ENCODE data around the gene EPHA10.
"Not testable (repeated sequence)": the region's sequence is repeated elsewhere in the genome, so short reads cannot be mapped to it uniquely, and the experiment has no call there.

EPHA10 gene

GRCh38 chr1:37685722-37686121, 79.2 kb downstream of the EPHA10 start:
- H3K79me2 ChIP-seq: no peaks in the 10 kb centered on the region
- no peaks in the 10 kb centered on the region for H3K36me3 ChIP-seq (ENCODE audit: control insufficient read depth, insufficient read depth, low read length)
- H3K4me2 ChIP-seq (ENCODE audit: low read length): no peak overlapping the region
- no peaks in the 10 kb centered on the region for H3K27me3 ChIP-seq (ENCODE audit: control insufficient read depth, insufficient read depth, low read length)
- no peaks in the 10 kb centered on the region for H3K9me3 ChIP-seq (ENCODE audit: control insufficient read depth, low read length)
- peaks cover 4% of the 10 kb centered on the region for H3K4me1 ChIP-seq
- H3K4me3 ChIP-seq (ENCODE audit: low read depth, low read length): no peak overlapping the region
- no peak overlapping the region for H3K9ac ChIP-seq
- no peak overlapping the region for H3K27ac ChIP-seq
- H2AFZ ChIP-seq: no peak overlapping the region
- TF ChIP-seq CTCF (IDR thresholded peaks at IDR 0.05): no peak

GRCh38 chr1:37684182-37684581, 80.7 kb downstream of the EPHA10 start:
- not testable (repeated sequence) for H3K9ac ChIP-seq; H3K4me3 ChIP-seq (ENCODE audit: low read depth, low read length); H2AFZ ChIP-seq; H3K79me2 ChIP-seq; H3K27ac ChIP-seq; H3K36me3 ChIP-seq (ENCODE audit: control insufficient read depth, insufficient read depth, low read length); H3K27me3 ChIP-seq (ENCODE audit: control insufficient read depth, insufficient read depth, low read length); H3K9me3 ChIP-seq (ENCODE audit: control insufficient read depth, low read length); H3K4me1 ChIP-seq; H3K4me2 ChIP-seq (ENCODE audit: low read length)

DNA sequence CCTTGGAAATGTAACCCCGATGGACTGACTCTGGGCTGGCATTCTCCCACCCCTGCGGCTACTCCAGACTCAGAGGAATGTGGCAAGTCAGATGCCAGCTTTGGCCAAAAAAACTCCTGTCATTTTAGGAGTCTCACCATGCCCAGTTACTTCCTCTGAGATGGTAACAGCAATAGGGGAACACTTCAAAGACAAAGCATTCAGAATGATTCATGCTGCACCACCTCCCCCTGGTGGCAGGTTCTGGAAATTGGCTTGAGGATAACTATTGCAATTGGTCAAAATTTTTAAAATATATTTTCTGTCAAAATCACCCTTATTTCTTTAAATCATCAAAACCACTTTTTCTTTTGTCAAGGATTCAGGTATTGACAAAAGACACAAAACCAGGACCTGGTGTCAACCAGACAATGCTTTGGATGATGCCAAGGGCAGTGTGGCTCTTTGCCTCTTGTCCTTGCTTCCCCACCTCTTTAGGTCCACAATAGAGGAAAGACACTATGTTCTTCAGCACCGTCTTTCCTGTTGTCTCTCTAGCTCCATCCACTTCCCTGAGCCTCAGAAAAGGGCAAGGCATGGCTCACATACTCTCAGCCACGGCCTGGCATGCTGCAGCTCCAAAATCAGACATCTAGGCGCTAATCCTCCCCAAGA, 82.5 kb downstream of the EPHA10 start:
- Histone ChIP-seq H3K4me2 (ENCODE audit: low read length) (no peak overlapping the region), H3K27me3 (ENCODE audit: control insufficient read depth, insufficient read depth, low read length) (no peaks in the 10 kb centered on the region), H3K4me1 (no peaks in the 10 kb centered on the region), H3K9ac (no peak overlapping the region), H3K27ac (no peak overlapping the region), H3K4me3 (ENCODE audit: low read depth, low read length) (no peak overlapping the region), H3K9me3 (ENCODE audit: control insufficient read depth, low read length) (no peaks in the 10 kb centered on the region), H2AFZ (no peak overlapping the region), H3K79me2 (no peaks in the 10 kb centered on the region), H3K36me3 (ENCODE audit: control insufficient read depth, insufficient read depth, low read length) (no peaks in the 10 kb centered on the region)
- peak; percentile 70 for TF ChIP-seq CTCF (IDR thresholded peaks at IDR 0.05)

DNA sequence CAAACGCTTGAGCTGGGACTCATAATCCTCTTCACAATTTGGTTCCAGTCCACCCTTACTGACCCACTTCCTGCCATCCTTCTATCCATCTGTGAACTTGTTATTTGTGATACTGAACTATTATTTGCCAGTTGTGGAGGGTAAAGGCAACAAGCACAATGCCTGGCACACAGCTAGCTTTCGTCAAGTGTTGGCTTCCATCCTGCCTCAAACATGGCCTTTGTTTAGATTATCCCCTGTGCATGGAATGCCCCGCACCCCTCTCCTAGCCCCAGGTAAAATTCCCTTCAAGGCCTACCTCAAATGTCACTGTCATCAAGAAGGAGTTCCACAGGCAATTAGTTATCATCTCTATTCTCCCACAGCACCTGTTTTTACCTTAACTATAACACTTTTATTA, 84.0 kb downstream of the EPHA10 start:
- Histone ChIP-seq H3K36me3 (ENCODE audit: control insufficient read depth, insufficient read depth, low read length) (no peaks in the 10 kb centered on the region), H3K4me1 (no peaks in the 10 kb centered on the region), H3K27ac (no peak overlapping the region), H3K4me3 (ENCODE audit: low read depth, low read length) (no peak overlapping the region), H3K4me2 (ENCODE audit: low read length) (no peak overlapping the region), H3K9ac (no peak overlapping the region), H2AFZ (no peak overlapping the region), H3K27me3 (ENCODE audit: control insufficient read depth, insufficient read depth, low read length) (no peaks in the 10 kb centered on the region), H3K9me3 (ENCODE audit: control insufficient read depth, low read length) (no peaks in the 10 kb centered on the region), H3K79me2 (no peaks in the 10 kb centered on the region)
- TF ChIP-seq CTCF (IDR thresholded peaks at IDR 0.05): no peak

DNA sequence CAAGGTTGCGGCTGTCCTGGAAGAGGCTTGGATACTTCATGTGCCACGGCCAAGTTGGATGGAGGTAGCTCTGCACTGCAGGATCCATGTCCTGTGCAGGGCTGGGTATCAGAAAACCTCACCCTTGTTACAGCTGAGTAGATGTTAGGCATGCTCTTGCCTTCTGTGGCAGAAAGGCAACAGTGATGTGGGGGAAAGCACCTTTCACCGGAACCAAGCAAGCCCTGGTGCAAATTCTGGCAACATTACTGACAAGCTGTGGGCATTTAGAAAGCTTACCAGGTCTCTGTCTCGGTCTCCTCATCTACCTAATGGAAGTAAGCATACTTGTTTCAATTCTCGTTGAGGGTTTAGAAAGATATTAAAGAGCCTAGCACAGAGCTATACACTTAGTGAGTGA, 87.1 kb downstream of the EPHA10 start:
- Histone ChIP-seq H3K36me3 (ENCODE audit: control insufficient read depth, insufficient read depth, low read length) (no peaks in the 10 kb centered on the region), H3K27ac (no peak overlapping the region), H3K4me3 (ENCODE audit: low read depth, low read length) (no peak overlapping the region), H3K4me1 (no peaks in the 10 kb centered on the region), H2AFZ (no peak overlapping the region), H3K27me3 (ENCODE audit: control insufficient read depth, insufficient read depth, low read length) (no peaks in the 10 kb centered on the region), H3K9ac (no peak overlapping the region), H3K79me2 (no peaks in the 10 kb centered on the region), H3K4me2 (ENCODE audit: low read length) (no peak overlapping the region), H3K9me3 (ENCODE audit: control insufficient read depth, low read length) (no peaks in the 10 kb centered on the region)
- TF ChIP-seq CTCF (IDR thresholded peaks at IDR 0.05): no peak

Measured in parathyroid adenoma (tissue), 2 donors.